ENCODE measurements around the gene MDGA2.

DNA sequence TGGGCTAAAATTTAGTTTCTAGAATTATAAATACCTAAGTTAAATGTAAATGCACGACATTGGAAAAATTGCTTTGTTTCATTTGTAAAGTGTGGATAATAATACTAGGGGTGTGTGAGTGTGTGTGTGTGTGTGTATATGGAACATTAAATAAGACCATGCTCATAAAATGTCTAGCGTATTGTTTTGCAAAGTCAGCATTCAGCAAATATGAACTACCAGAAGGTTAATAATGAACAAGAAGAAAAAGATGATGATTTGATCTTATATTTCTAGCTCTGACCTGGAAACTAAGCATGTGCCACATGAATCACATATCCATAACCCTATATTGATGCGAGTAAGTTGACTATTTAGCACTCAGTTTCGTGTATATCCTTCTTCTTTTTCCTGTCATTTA lies 44.9 kb upstream of the MDGA2 start:
- TF ChIP-seq, protein P1, sequence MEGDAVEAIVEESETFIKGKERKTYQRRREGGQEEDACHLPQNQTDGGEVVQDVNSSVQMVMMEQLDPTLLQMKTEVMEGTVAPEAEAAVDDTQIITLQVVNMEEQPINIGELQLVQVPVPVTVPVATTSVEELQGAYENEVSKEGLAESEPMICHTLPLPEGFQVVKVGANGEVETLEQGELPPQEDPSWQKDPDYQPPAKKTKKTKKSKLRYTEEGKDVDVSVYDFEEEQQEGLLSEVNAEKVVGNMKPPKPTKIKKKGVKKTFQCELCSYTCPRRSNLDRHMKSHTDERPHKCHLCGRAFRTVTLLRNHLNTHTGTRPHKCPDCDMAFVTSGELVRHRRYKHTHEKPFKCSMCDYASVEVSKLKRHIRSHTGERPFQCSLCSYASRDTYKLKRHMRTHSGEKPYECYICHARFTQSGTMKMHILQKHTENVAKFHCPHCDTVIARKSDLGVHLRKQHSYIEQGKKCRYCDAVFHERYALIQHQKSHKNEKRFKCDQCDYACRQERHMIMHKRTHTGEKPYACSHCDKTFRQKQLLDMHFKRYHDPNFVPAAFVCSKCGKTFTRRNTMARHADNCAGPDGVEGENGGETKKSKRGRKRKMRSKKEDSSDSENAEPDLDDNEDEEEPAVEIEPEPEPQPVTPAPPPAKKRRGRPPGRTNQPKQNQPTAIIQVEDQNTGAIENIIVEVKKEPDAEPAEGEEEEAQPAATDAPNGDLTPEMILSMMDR (IDR thresholded peaks at IDR 0.05) = no peak
- no peak for TF ChIP-seq POLR2A (IDR thresholded peaks at IDR 0.05)

Data from uterus (tissue), 2 donors.